ENCODE measurements around the gene PACSIN1. TPM values are rescaled to one million over a fixed set of nuclear protein-coding genes. Genes with fewer than 3 reads are reported as not detected.

Gene PACSIN1
- total and polyA plus RNA-seq, 10 of the 15 experiments (the other 5 are each of a cell fraction or from before 2014, with no cell fraction given), result 0.50 to 9.4 (median 2.8) TPM

DNA sequence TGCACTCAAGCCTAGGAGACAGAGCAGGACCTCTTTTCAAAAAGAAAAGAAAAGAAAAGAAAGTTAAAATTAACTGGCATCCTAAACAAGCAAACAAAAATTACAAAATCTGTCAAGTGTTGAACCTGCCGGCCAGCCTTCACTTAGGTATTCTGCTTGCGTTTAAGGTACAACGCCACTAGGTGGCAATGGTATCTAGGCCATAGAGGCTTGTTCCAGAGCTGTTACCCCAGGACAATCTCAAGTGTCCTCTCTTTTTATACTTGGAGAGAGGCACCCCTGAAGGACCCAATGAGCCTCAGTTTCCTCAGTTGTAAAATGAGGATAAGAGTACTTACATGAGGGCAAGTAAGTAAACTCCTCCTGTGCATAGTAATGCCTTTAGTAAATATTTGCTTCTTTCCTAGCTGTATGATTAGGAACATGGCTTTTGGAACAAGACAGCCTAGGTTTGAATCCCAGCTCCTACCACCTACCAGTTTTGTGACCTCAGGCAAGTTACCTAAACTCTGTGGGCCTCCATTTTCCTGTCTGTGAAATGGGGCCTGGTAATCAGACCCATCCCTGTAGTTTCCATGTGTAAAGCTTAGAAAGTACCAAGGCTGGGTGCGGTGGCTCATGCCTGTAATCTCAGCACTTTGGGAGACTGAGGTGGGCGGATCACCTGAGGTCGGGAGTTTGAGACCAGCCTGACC is 5.8 kb upstream of the PACSIN1 start:
- Histone ChIP-seq H3K9me3 (replicated peaks; ENCODE audit: control insufficient read depth, insufficient read depth, low read length) (no peaks in the 10 kb centered on the region), H2AFZ (ENCODE audit: control insufficient read depth, low read depth, low read length) (no peak overlapping the region), H3K27me3 (replicated peaks in 1 of 2; ENCODE audit: control insufficient read depth in 2 of 2, insufficient read depth in 2 of 2, low read length in 1 of 2) (no peaks in the 10 kb centered on the region), H3K27ac (ENCODE audit: control insufficient read depth, insufficient read depth) (no peak overlapping the region), H3K9ac (ENCODE audit: control insufficient read depth, insufficient read depth, low read length) (no peak overlapping the region), H3K4me1 (ENCODE audit: control insufficient read depth, insufficient read depth, low read length) (no peaks in the 10 kb centered on the region; the same call in 1 of the 2 replicates), H3K79me2 (ENCODE audit: control insufficient read depth, insufficient read depth, low read length) (no peaks in the 10 kb centered on the region), H3K4me3 (no peak overlapping the region), H3K36me3 (ENCODE audit: control insufficient read depth in 2 of 2, insufficient read depth in 2 of 2, low read length in 1 of 2) (no peaks in the 10 kb centered on the region), H4K20me1 (ENCODE audit: control insufficient read depth, insufficient read depth) (no peaks in the 10 kb centered on the region), H3K4me2 (ENCODE audit: control insufficient read depth, insufficient read depth) (no peak overlapping the region)
- peak; percentile 87 for ATAC-seq
- CTCF ChIA-PET, result interaction anchor here (0.6 to 8.7 kb wide), 57 partner anchors 9 to 1735 kb away, joined by 3 to 198 read pairs (median 5); partner anchors contain the start of genes ANKS1A, BLTP3A and SMIM29
- peak; percentile 94 for FAIRE-seq
- POLR2A ChIA-PET, result interaction anchor here (0.6 to 1.1 kb wide), 4 partner anchors 12 to 1025 kb away, joined by 3 to 7 read pairs (median 3); no protein-coding TSS in a partner anchor
- DNase-seq (ENCODE audit: low read depth, low spot score), result peak; percentile 24
- 20% methylated on average over 6 of the region's 6 CpGs for WGBS (ENCODE audit: insufficient coverage, insufficient replicate concordance, low lambda C conversion rate, missing lambda C conversion rate)
- in situ Hi-C loops (cut with MboI), result loop anchor here (5.0 to 10.0 kb wide), 2 partner anchors 147 to 675 kb away; no protein-coding TSS in a partner anchor
- intact Hi-C loops (cut with micrococcal nuclease; ENCODE audit: unreplicated experiment), result loop anchor here (1.0 to 5.0 kb wide), 2 partner anchors 149 to 682 kb away; partner anchors contain the start of gene TCP11
- no TSS peak for BruUV-seq (replicated peaks)
- TF ChIP-seq KDM1A (IDR thresholded peaks at IDR 0.05; ENCODE audit: borderline replicate concordance) (no peak), SMC3 (IDR thresholded peaks at IDR 0.05; ENCODE audit: borderline replicate concordance, low read length) (peak; percentile 82), TAF1 (IDR thresholded peaks at IDR 0.05; ENCODE audit: borderline replicate concordance, low read depth, low read length) (no peak), RAD21 (IDR thresholded peaks at IDR 0.05; ENCODE audit: insufficient read depth, low read depth, low read length) (peak; percentile 95), POU2F2 (IDR thresholded peaks at IDR 0.05; ENCODE audit: borderline replicate concordance, low read depth, low read length) (0 out of 3 replicates have a peak, but pooled peaks have one; percentile 9), RCOR1 (conservative IDR thresholded peaks at IDR 0.05; ENCODE audit: low read depth, low read length) (no peak), YY1 (IDR thresholded peaks at IDR 0.05; ENCODE audit: low read depth, low read length) (0 out of 2 replicates have a peak, but pooled peaks have one; percentile 40)
- TF ChIP-seq, protein P1, sequence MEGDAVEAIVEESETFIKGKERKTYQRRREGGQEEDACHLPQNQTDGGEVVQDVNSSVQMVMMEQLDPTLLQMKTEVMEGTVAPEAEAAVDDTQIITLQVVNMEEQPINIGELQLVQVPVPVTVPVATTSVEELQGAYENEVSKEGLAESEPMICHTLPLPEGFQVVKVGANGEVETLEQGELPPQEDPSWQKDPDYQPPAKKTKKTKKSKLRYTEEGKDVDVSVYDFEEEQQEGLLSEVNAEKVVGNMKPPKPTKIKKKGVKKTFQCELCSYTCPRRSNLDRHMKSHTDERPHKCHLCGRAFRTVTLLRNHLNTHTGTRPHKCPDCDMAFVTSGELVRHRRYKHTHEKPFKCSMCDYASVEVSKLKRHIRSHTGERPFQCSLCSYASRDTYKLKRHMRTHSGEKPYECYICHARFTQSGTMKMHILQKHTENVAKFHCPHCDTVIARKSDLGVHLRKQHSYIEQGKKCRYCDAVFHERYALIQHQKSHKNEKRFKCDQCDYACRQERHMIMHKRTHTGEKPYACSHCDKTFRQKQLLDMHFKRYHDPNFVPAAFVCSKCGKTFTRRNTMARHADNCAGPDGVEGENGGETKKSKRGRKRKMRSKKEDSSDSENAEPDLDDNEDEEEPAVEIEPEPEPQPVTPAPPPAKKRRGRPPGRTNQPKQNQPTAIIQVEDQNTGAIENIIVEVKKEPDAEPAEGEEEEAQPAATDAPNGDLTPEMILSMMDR (IDR thresholded peaks at IDR 0.05 in 2 of 3, conservative IDR thresholded peaks at IDR 0.05 in 1 of 3; ENCODE audit: control insufficient read depth in 2 of 3, extremely low read depth in 1 of 3, insufficient read depth in 1 of 3, low read depth in 3 of 3, low read length in 3 of 3), result peak; percentile 69 to 83 (median 77)
- SMC1A ChIA-PET (ENCODE audit: uncharacterized antibody, unreplicated experiment), result interaction anchor here (0.7 to 5.8 kb wide), 34 partner anchors 8 to 780 kb away, joined by 3 to 124 read pairs (median 4); partner anchors contain the start of genes RPS10 and SNRPC
- RAD21 ChIA-PET (ENCODE audit: unreplicated experiment), result interaction anchor here (0.6 to 4.7 kb wide), 33 partner anchors 8 to 748 kb away, joined by 3 to 99 read pairs (median 4); partner anchors contain the start of genes BLTP3A, RPS10 and SMIM29

All from GM12878 (cell line).